Kidney tubule cell (primary cell): Measurements from ENCODE around the gene NTHL1.

Source experiments
- DNase-seq: peaks from one replicate; pipeline ENCODE4 v3.0.0-alpha.2; 2018; ENCODE audit warnings: low spot score

The NTHL1 gene

DNA sequence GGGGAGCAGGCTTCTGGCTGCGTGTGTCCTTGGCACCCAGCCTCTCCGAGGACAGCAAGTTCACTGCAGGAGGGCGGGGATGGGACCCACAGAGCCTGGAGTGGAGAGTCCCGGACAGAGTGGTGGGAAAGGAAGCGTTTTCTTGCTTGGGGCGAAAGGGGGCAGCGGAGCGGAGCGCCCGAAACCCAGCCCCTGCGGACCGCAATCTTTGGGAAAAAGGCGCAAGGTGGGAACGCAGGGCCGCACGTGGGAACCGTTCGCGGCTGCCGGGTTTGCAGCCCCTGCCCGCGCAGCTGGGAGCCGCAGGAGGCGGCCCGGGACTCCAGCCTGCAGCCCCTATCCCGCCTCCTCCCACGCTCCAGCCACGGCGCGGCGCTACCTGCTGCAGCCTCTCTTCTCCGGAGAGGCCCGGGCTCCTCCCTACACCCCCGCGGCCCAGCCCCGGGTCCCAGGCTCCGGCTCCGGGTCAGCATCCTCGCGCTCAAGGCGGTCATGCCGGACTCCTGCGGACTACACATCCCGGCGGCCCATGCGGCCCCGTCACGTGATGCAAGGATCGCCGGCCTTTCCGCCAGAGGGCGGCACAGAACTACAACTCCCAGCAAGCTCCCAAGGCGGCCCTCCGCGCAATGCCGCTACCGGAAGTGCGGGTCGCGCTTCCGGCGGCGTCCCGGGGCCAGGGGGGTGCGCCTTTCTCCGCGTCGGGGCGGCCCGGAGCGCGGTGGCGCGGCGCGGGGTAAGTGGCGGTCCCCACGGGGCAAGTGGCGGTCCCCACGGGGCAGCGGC, at the start of gene NTHL1, which contains the start of gene TSC2:
Gene NTHL1, minus strand, starts transcription at position 505 of the 786 bp plus-strand sequence. Its CDS starts 11 bp downstream, at position 494.
Gene TSC2, plus strand, starts transcription at position 656 of the 786 bp plus-strand sequence. CDS start 631 bp downstream, outside the sequence.
- DNase-seq: peak; percentile 96

DNA sequence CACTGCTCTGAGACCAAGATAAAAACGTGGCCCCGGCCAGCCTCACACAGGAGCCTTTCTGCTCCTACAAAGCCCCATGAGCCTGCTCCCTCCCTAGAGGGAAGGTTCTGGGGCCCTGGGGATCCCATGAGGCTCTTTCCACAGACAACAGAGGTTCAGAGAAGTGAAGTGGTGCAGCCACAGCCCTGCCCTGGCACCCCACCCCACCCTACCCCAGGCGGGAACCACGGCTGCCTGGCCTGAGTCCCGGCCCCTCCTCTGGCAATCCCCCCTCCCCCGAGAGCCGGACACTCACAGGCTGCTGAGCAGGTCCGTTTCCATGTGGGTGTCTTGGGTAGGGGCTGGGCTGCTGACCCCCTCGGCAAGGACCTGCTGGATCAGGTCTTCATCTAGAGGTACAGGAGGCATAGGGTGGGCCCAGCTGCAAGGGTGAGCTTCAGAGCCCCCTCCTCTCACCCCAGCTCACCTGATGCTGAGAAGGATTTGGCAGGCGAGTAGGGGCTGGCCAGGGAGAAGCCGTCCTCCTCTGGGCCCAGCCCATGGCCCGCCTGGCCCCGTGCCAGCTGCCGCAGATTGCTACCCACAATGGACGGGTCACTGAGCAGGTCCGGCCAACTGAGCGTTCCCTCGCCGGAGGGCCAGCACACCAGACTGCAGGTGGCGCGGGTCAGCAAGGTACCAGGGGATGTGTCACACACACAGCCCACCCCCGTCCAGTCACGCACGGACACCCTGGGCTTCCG, 49.4 kb upstream of the NTHL1 start:
- peak; percentile 78 for DNase-seq

DNA sequence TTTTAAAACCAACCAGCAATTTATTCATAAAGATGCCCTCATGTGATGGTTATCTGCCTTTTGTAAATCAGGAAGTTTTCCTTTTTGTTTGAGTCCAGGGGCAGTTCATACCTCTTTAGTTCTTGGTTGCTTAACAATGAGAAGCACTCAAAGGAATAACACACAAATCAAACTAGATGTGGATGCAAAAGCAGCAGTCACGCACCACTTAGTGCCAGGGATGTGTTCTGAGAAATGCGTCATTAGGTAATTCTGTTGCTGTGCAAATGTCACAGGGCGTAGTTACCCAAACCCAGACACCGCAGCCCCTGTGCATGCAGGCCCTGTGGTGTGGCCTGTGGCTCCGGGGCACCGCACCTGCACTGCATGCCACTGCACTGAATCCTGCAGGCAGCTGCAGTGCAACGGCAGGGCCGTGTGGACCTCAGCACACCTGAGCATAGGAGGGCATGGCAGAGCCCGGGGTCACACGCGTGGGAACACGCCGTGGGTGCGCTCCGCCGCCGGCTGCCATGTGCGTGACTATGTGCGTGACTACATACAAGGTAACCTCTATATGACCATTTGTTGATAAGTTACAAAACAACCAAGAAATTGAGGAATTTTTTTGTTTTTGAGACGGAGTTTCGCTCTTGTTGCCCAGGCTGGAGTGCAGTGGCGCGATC, 48.4 kb upstream of the NTHL1 start:
- DNase-seq: peak; percentile 72

DNA sequence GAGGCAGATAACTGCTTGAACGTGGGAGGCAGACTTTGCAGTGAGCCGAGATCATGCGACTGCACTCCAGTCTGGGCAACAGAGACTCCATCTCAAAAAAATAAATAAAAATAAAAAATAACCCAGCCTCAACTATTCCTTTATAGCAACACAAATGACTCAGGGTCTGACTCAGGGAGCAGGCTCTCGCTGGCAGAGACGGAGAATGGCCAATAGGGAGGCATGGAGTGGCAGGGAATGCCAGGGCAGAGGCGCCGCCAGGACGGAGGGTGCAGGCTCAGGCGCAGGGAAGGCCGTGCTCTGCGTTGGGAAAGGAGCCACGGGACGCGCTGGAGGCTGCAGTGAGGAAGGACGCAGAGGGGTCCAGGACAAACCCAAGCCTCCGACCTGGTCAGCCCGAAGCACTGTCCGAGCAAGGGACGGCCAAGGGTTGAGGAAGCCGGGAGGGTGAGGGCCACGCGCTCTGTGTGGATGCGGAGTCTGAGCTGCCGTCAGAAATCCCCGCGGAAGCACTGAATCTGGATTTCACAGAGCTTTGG, 47.8 kb upstream of the NTHL1 start:
- DNase-seq: peak; percentile 49

DNA sequence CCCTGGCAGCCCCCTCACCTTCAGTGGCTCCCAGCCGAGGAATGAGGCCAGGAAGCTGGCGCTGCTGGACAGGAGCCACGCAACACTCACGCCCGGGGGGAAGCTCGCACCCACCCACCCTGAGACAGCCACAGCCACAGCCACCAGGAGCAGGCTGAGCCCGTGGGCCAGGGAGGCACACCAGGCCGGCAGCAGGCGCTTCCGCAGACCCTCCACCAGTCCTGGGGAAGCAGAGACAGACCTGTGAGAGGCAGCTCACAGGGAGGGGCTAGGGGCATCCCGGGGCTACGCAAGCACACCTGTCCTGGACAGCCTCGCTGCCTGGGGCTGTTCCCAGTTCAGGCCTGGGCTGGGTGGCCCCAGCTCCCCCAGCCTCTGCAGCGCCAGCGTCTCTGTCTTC, 46.2 kb upstream of the NTHL1 start:
- DNase-seq: no peak

DNA sequence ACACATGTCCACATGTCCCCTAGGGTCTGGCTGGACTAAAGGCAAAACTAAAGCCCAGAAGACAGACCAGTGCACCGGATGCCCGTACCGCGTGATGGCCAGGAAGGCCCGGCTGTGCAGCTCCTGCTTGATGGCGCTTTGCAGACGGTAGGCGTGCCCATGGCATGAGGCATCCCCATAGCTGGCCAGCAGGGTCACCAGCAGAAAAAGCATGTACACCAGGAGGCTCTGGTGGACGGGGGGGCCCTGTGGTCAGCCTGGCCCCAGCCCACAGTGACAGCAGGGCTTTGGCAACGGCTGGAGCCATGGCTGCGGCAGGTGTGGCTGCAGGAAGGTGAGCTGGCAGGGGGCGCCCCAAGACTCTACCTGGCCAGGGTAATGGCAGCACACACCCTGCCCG, 45.2 kb upstream of the NTHL1 start:
- no peak for DNase-seq

DNA sequence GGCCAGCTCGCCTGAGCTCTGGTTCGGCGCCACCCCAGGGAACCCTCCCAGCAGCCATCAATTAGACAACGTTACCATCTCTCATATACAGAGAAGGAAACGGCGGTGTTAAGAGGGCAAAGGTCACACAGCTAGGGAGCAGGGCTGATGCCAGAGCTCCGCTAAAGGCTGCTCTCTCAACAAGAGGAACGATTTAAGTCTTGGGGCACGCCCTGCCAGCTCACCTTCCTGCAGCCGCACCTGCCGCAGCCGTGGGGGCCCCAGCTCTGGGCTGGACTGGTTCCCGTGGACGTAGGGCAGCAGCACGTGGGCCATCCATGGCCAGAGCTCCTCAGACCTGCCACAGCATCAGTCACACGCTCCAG, 44.6 kb upstream of the NTHL1 start:
- no peak for DNase-seq

DNA sequence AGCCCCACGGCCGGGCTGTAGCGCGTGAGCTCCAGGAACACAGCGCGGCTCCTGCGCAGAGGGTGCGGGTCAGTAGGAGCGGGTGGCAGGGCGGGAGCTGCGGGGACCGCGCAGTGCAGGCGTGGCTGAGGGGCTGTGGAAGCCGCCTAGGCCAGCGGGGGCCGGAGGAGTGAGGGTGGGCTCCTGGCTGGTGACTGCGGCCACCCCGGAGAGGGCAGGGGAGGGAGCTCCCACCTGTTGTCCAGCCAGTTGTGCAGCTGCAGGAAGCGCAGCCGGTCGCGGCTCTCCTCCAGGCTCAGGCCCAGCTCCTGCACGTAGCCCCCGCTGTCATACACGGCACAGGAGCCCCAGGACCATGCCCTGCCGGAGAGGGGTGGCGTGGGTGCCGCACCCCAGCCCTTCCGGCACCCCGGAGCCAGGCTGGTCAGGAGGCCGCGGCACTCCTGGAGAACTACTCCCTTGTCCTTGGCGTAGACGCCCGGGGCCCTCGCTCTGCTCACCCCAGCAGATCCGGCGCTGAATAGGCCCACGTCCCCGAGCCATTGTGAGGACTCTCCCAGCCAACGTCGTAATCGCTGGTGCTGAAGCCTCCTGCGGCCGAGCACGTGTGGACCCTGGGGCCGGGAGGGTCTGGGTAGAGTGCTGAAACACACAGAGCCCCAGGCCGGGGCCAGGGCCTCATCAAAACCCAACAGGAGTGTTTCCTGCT, 44.1 kb upstream of the NTHL1 start:
- no peak for DNase-seq

DNA sequence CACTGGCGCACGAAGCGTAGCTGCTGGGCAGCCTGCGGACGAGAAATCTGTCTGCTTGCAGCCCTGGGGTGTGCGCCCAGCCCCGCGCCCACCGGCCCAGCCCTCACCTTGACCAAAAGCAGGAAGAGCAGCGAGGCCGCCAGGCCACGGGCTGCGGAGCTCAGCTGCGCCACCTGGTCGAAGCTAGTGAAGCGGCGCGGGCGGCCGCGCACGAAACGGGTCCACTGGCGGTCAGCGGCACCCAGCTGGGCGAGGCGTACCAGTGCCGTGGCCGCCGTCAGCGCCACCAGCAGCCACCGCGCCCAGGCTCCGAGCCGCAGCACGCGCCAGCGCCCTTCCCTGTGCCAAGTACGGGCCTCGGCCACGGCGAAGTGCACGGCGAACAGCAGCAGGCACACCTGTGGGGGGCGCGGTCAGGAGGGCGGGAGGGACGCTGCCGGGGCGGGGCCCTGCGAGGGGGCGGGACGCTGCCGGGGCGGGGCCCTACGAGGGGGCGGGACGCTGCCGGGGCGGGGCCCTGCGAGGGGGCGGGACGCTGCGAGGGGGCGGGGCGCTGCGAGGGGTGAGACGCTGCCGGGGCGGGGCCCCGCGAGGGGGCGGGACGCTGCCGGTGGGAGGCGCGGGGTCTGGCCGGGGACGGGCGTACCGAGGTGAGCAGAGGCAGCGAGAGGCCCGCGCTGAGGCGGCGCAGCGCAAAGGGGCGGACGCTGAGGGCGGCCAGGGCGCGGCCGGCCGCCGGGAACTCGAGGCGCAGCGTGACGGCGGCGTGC, 43.3 kb upstream of the NTHL1 start:
- peak; percentile 83 for DNase-seq

DNA sequence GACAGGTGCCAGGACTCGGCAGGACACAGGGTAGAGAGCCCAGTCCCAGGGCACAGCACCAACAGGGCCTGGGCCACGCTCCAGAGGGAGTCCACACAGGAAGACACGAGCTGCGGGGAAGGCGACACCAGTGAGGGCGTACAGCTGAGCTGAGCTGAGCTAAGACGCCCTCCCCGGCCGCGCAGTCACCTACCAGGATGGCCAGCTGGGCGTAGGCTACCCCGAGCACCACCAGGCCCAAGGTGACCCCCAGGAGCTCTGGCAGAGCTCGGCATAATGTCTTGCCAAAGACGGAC, 42.8 kb upstream of the NTHL1 start:
- DNase-seq: peak; percentile 17

DNA sequence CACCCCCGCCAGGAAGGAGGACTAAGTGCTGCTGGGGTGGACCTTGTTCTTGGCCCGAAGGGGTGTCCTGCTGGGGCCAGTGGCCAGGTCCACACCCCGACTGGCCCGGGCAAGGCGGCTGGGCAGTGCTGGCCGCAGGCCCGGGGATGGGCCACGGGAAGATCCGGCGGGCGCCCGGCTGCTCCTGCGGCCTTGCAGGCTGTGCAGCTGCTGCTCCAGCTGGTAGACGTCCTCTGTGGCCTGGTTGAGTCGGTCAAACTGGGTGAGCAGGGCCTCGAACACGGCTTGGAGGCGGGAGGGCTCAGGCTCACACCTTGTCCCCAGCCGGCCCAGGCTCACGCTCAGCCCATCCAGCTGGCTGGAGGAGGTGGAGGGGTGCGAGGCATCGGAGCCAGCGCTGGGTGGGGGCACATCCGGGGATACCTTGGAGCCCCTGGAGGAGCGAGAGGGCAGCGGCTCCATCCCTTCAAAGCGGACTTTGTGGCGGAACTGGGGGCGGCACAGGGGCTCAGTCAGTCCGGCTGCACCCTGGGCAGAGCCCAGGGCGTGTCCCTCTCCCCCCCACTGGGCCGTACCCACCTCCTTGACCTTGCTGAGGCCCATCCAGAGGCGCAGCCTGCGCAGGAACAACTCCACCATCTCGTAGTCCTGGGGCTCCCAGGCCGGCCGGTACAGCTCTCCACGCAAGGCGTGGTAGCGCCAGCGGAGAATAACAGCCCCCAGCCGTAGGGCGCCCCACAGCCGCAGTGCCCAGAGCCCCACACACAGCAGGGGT, 42.3 kb upstream of the NTHL1 start:
- no peak for DNase-seq

DNA sequence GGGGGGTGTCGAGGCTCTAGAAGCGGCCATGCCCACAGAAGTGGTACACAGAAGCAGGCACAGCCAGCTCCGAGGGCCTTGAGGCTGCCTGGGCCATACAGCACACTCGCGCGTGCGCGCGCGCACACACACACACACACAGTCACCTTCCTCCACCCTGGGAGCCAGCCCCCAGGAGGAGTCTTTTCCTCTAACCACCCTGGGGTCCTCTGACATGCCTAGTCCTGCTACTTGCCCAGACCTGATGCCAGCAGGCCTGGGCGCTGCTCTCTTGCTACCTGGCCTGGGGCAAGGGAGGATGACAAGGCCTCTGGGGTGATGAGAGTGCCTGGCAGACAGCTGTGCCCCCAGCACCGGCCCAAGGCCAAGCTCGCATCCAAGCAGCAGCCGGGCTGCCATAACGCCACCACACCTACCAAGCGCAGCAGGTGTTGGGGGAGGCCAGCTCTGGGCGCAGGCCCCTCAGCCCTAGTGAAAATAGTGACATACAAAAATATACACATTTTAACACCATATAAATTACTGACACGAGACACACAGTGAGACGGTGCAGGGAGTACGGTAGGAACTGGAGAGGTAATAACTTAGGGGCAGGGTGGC, 41.2 kb upstream of the NTHL1 start:
- DNase-seq: no peak

DNA sequence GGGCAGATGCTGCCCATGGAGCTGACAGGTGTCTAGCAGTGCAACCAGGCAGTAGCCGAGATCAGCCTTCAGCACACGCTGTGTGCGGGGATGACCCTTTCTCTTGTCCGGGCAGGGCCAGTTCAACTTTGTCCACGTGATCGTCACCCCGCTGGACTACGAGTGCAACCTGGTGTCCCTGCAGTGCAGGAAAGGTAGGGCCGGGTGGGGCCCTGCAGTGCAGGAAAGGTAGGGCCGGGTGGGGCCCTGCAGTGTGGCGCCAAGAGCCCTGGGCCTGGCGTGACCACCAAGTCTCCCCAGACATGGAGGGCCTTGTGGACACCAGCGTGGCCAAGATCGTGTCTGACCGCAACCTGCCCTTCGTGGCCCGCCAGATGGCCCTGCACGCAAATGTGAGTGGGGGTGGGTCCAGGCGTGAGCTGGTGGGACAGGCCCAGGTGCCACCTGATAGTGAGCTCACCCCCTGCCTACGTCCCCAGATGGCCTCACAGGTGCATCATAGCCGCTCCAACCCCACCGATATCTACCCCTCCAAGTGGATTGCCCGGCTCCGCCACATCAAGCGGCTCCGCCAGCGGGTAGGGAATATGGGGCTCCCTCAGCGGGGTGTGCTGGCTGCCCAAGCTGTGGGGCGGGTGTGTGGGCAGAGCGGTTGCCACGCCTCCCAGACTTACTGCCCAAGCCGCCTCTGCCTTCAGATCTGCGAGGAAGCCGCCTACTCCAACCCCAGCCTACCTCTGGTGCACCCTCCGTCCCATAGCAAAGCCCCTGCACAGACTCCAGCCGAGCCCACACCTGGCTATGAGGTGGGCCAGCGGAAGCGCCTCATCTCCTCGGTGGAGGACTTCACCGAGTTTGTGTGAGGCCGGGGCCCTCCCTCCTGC, 40.4 kb upstream of the NTHL1 start:
- no peak for DNase-seq

DNA sequence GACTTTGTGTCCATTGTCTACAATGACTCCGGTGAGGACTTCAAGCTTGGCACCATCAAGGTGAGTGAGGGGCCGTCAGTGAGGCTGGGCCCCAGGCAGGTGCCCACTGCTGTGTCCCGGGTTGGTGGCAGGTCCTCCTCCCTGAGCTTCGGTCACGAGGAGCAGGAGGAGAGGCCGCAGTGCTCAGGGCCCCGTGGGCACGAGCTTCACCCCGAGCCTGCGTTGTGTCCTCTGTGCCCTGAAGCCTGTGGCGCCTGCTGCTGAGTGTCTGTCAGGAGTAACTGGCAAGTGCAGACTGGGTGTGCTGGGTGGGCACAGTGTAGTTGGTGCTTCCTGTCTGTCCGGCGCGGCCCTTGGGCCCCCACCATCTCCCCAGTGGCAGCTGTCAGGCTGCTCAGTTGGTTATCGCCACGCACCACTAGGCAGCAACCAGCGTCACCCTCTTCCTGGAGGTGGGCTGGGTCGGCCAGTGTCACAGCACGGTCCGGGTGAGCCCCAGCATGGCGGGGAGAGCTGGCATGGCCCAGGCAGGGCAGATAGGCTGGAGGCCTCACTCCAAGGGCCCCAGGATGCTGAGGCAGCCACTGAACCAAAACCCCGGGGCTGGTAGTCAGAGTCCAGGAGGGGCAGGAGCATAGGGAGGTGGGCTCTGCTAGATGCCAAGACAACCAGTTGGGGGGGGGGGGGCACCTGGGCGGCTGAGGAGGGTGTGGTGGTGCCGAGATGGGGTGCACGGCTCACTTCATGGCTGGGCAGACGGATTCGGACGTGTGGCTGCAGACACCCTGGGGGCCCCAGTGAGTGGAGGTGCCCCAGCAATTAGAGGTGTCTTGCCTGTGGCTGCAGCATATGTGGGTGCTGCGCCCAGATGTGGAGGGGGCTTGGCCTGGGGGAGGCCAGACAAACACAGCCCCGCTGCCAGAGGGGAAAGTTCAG, 39.4 kb upstream of the NTHL1 start:
- peak; percentile 20 for DNase-seq

DNA sequence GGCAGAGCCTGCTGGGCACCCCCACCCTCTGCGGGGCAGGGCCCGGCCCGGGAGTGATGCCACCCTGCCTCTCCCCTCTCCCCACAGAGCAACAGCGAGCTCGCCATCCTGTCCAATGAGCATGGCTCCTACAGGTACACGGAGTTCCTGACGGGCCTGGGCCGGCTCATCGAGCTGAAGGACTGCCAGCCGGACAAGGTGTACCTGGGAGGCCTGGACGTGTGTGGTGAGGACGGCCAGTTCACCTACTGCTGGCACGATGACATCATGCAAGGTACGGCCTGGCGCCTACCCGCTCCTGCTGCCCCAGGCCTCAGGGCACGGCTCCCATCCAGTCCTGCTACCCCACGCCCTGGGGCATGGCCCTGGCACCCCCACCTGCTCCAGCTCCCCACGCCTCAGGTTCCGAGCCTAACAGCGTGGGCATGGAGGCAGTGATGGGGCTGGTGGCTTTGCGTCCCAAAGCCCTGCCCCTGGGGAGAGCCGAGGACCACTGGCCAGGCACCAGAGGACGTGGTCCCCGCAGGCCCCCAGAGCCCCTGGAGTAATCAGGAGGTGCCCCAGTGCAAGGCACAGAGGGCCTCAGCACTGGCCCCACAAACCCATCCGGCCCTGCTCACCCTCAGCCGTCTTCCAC, 38.6 kb upstream of the NTHL1 start:
- DNase-seq: no peak

DNA sequence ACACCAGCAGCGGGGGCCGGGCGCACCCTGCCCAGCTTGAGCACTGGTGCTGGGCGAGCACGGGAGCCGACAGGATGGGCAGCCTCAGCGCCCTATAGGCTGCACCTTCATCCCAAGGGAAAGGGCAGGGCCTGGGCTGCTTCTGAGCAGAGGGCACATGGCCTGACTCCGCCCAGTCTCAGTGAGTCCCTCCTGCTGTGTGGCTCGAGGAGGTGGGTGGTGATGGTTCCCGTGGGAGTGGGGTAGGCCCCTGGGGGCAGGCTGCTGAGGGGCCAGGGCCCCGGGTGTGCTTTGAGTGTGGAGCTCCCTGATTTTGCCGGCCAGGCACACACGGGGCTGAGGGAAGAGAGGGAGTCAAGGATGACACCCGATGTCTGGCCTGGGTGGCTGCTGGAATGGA, 38.0 kb upstream of the NTHL1 start:
- DNase-seq: no peak

DNA sequence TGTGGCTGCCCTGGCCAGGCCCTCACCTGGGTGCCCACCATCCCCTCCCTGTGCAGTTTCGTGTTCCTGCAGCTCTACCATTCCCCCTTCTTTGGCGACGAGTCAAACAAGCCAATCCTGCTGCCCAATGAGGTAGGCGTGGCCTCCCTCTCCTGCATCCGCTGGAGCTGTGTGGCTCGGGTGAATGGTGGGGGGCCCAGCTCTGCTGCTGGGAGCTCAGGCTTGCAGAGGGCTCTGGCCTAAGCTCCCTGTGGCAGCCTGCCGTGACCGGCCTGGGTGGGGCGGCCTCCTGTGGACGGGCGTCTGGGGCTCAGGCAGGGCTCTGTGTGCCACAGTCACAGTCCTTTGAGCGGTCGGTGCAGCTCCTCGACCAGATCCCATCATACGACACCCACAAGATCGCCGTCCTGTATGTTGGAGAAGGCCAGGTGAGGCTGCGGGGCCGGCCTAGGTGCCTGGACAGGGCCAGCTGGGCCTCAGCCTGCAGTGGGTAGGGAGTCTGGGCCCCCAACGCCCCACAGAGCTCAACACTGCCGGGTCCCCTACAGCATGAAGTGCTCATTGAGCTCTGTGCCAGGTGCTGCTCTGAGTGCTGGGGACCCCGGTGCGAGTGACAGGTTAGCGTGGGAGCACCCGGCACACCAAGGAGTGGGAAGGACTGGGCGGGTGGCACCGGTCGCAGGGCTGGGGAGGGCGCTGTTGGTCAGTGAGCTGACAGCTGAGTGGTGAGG, 37.4 kb upstream of the NTHL1 start:
- no peak for DNase-seq
